Measurements from ENCODE around the gene AKT1S1. TPM values are rescaled to one million over a fixed set of nuclear protein-coding genes. Genes with fewer than 3 reads are reported as not detected.

Gene AKT1S1
- total and polyA plus RNA-seq, 2 donors (not counting 3 experiments of a cell fraction or from before 2014, with no cell fraction given), result 64.2 to 68.3 TPM

DNA sequence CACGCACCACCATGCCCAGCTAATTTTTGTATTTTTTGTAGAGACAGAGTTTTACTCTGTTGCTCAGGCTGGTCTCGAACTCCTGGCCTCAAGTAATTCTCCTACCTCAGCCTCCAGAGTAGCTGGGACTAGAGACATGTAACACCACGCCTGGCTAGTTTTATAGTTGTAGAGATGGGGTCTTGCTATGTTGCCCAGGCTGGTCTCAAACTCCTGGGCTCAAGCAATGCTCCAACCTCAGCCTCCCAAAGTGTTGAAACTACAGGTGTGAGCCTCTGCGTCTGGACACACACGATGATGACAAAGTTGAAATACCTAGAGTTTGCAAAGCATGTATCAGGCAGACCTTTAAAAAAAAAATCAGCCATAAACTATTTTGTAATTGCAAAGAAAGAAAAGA lies 30.7 kb downstream of the AKT1S1 start:
- no TSS peak for BruUV-seq (replicated peaks)
- dilution Hi-C loops (cut with MboI; ENCODE audit: extremely low pct_ligation_motif_present, low sequenced_read_pairs), result no loop called here
- intact Hi-C loops (cut with micrococcal nuclease), result no loop called here
- H3K9ac ChIP-seq (replicated peaks; ENCODE audit: extremely low read depth, insufficient read depth, low read length), result no peak overlapping the region
- no peak overlapping the region for H3K27ac ChIP-seq (ENCODE audit: insufficient read depth, low read depth, low read length)
- no peak for TF ChIP-seq GATA2 (IDR thresholded peaks at IDR 0.05; ENCODE audit: insufficient read depth, insufficient read length, low read depth, low read length)
- TF ChIP-seq POLR2A (IDR thresholded peaks at IDR 0.05; ENCODE audit: low read depth, low read length), result no peak
- TF ChIP-seq EZH2 (IDR thresholded peaks at IDR 0.05; ENCODE audit: borderline replicate concordance, low read depth, low read length, severe bottlenecking), result no peak
- TF ChIP-seq, protein P1, sequence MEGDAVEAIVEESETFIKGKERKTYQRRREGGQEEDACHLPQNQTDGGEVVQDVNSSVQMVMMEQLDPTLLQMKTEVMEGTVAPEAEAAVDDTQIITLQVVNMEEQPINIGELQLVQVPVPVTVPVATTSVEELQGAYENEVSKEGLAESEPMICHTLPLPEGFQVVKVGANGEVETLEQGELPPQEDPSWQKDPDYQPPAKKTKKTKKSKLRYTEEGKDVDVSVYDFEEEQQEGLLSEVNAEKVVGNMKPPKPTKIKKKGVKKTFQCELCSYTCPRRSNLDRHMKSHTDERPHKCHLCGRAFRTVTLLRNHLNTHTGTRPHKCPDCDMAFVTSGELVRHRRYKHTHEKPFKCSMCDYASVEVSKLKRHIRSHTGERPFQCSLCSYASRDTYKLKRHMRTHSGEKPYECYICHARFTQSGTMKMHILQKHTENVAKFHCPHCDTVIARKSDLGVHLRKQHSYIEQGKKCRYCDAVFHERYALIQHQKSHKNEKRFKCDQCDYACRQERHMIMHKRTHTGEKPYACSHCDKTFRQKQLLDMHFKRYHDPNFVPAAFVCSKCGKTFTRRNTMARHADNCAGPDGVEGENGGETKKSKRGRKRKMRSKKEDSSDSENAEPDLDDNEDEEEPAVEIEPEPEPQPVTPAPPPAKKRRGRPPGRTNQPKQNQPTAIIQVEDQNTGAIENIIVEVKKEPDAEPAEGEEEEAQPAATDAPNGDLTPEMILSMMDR (IDR thresholded peaks at IDR 0.05; ENCODE audit: extremely low read depth in 1 of 2, insufficient read depth in 1 of 2, low read depth in 1 of 2, low read length in 2 of 2), result no peak
- no peak for TF ChIP-seq JUN (IDR thresholded peaks at IDR 0.05; ENCODE audit: borderline replicate concordance, insufficient read depth, insufficient read length, low read depth)
- TF ChIP-seq, protein P2, sequence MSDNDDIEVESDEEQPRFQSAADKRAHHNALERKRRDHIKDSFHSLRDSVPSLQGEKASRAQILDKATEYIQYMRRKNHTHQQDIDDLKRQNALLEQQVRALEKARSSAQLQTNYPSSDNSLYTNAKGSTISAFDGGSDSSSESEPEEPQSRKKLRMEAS (IDR thresholded peaks at IDR 0.05; ENCODE audit: insufficient read depth, insufficient read length), result no peak
- TF ChIP-seq FOS (IDR thresholded peaks at IDR 0.05; ENCODE audit: borderline replicate concordance, insufficient read depth, low read length), result no peak
- TF ChIP-seq POLR2AphosphoS5 (IDR thresholded peaks at IDR 0.05; ENCODE audit: insufficient read depth, low read depth, low read length), result no peak
- TF ChIP-seq MYC (IDR thresholded peaks at IDR 0.05; ENCODE audit: low read depth, low read length), result no peak
- H3K4me1 ChIP-seq (ENCODE audit: control insufficient read depth, extremely low read depth, insufficient read depth, low read length), result peaks cover 7% of the 10 kb centered on the region
- H2AFZ ChIP-seq (ENCODE audit: low read depth, low read length), result no peak overlapping the region
- no peak for FAIRE-seq
- no peaks in the 10 kb centered on the region for H4K20me1 ChIP-seq (replicated peaks; ENCODE audit: control insufficient read depth, extremely low read depth, insufficient read depth, low read length)
- DNase-seq (ENCODE audit: low read depth, low spot score), result no peak
- no peaks in the 10 kb centered on the region for H3K9me1 ChIP-seq (replicated peaks; ENCODE audit: control insufficient read depth, extremely low read depth, insufficient read depth, low read length)
- no peaks in the 10 kb centered on the region for H3K9me3 ChIP-seq (replicated peaks; ENCODE audit: control insufficient read depth, insufficient read depth, low read length)
- H3K36me3 ChIP-seq (ENCODE audit: control insufficient read depth in 2 of 2, extremely low read depth in 1 of 2, insufficient read depth in 2 of 2, low read length in 2 of 2), result no peaks in the 10 kb centered on the region
- POLR2A ChIA-PET, result no interaction called here
- no peaks in the 10 kb centered on the region for H3K27me3 ChIP-seq (ENCODE audit: control insufficient read depth in 2 of 2, insufficient read depth in 2 of 2, low read length in 2 of 2)
- CTCF ChIA-PET, result no interaction called here
- H3K4me2 ChIP-seq (ENCODE audit: insufficient read depth, low read length), result no peak overlapping the region
- H3K79me2 ChIP-seq (ENCODE audit: control insufficient read depth, insufficient read depth, low read length), result no peaks in the 10 kb centered on the region
- no peak overlapping the region for H3K4me3 ChIP-seq (replicated peaks in 1 of 3; ENCODE audit: insufficient read depth in 1 of 3, low read depth in 1 of 3, low read length in 3 of 3)

All from endothelial cell of umbilical vein (primary cell).